Activated CD8-positive, alpha-beta memory T cell treated with anti-CD3 and anti-CD28 coated beads, Interleukin-2, amount 50 U/mL, for 4 hours (primary cell): Measurements from ENCODE around the gene AFMID.
"Not testable (repeated sequence)": the region's sequence is repeated elsewhere in the genome, so short reads cannot be mapped to it uniquely, and the experiment has no call there.

Experiments
- DNase-seq: peaks from one replicate; pipeline ENCODE4 v3.0.0-alpha.2; 2020

Gene AFMID

GRCh38 chr17:78224231-78225087 lies 37.3 kb downstream of the AFMID start:
- DNase-seq, result no peak

GRCh38 chr17:78225088-78225865 lies 38.1 kb downstream of the AFMID start:
- no peak for DNase-seq

DNA sequence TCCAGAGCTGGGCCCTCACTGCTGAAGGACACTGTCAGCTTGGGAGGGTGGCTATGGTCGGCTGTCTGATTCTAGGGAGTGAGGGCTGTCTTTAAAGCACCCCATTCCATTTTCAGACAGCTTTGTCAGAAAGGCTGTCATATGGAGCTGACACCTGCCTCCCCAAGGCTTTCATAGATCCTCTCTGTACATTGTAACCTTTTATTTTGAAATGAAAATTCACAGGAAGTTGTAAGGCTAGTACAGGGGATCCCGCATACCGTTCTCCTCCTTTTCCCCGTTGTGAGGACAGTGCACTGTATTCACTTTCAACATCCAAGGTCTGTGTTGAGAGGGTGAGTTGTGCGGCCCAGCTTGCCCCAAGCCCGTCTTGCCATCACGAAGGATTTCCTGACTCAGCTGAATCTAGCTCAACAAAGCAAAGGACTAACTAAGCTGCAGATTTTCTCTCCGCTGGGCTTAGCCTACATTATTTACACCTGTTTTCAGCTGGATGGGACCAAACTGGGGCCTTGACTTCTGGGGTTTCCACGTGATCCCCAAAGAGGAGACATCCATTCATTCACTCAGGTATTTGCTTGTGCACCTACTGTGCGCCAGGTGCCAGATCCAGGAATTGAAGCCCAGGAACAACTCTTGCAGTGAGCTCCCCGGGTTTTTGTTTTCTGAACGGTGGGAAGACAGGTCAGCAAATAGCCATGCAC lies 39.0 kb downstream of the AFMID start:
- DNase-seq, result no peak

- no peak for DNase-seq
These were observed 39.7 kb downstream of the AFMID start for GRCh38 chr17:78226759-78227454.

DNA sequence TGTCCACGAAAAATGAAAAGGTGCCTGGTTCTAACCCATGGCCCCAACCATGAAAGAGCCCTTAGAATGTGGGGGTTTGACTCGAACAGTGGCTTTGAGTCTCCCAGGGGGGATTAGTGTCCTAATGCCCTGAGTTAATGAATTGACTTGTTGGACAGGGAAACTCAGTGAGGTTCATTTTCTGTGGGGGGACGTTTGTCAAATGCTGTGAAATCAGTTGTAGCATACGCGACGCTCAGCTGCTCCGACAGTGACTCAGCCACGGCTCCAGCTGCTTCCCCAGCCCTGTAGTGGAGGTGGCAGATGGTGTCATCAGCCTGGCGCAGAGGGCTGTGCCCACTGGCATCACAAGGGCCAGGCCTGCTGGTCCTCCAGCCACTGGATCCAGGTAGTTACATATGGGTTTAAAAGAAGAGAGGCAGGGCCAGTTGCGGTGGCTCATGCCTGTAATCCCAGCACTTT lies 40.3 kb downstream of the AFMID start:
- DNase-seq, result no peak

DNA sequence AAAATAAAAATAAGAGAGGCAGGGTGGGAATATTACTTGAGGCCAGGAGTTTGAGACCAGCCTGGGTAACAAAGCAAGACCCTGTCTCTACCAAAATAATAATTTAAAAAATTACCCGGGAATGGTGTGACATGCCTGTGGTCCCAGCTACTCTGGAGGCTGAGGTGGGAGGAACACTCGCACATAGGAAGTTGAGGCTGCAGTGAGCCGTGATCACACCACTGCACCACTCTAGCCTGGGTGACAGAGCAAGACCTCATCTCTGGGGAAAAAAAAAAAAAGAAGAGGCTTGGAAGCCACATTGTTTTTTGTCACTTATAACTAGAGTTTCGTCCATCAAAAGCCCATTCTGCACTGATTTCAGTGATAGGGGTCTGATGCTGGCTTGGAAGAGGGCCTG lies 41.0 kb downstream of the AFMID start:
- no peak for DNase-seq

- no peak for DNase-seq
These were observed 43.2 kb downstream of the AFMID start for GRCh38 chr17:78230252-78230962.

DNA sequence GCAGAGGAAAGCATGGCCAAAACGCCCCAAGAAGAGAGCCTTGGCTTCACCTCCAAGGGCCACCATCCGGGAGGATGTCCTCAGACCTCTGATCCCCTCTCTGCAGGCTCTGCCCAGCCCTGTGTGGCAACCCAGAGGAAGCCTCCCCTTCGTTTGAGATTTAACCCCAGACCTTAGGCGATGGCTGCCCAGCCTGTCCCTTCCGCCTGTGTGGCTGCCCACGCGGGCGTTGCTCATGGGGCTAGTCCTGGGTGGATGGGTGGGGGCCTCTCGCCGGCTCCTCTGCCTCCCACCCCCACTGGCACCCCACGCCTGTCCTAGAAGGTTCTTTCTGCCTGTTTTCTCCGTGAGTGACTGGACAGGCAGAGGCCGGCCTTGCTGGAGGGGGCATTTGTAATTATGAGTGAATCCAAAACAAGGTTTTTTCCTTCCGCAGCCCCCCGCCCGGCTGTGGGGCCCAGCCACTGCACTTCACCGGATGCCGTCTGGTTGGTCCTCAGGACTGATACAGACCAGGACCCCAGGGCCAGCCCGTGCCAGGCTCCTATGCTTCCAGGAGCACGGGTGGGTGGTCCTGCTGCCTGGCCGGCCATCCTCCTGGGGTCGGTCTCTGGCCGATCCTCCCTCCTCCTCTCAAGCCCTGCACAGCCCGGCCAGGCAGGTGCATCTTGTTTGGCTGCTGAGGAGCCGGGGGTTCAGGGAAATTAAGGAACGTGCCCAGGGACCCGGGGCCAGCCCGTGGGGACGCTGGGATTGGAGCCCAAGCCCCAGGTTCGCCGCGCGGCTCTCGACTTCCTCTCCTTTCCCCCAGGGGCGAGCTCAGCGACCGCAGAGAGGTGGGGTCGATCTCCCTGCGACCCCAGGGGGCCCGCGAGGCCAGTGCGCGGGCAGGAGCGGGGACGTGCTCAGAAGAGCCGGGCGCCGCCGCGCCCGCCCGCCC lies 44.1 kb downstream of the AFMID start, which contains the start of gene TMEM235:
TSS of gene TMEM235 (plus strand) at position 636 of the 940 bp plus-strand sequence. CDS start 393 bp downstream, outside the sequence.
- DNase-seq, result no peak

- no peak for DNase-seq
These were observed 45.1 kb downstream of the AFMID start for GRCh38 chr17:78231991-78232858.

DNA sequence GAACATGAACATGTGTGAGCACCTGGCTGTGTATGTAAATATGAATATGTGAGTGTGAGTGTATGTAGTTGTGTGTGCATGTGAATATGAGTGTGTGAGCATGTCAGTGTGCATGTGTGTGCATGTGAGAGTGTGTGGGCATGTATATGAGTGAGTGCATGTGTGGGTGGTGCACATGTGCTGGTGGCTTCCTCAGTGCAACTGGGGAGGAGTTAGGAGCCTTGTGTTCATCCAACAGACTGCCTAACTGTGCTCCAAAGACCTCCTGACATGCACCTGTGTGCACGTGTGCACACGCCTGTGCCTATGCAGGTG lies 45.7 kb downstream of the AFMID start:
- DNase-seq, result no peak

DNA sequence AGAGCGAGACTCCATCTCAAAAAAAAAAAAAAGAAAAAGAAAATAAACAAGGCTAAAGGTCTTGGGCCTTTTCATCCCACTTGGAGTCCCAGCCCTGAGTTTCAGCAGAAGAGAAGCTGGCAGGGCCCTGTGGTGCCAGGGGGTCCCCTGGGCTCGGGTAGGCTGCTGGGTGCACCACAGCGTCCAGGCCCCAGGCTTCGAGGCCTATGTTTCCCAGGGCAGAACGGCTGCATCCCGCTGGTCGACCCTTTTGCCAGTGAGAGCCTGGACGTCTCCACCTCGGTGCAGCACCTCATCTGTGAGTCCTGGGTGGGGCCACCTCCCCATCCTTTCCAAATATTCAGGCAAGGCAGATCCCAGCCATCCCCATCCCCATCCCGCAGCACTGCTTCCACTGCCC lies 46.5 kb downstream of the AFMID start:
- DNase-seq, result no peak

GRCh38 chr17:78234261-78234865 lies 47.2 kb downstream of the AFMID start:
- DNase-seq, result no peak

GRCh38 chr17:78235022-78235421 lies 47.9 kb downstream of the AFMID start:
- not testable (repeated sequence) for DNase-seq

DNA sequence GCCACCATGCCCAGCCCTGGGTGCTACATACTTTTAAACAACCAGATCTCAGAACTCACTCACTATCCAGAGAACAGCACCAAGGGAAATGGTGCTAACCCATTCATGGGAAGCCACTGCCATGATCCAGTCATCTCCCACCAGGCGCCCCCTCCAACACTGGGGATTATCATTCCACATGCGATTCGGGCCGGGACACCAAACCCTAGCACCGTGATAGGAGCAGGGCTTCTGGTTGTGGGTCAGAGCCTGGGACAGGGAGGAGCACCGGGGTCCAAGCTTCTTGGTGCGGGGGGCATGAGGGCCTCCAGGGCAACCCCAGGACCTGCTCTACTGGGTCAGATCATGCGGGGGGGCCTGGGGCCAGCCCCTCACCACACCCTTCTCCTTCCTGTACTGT lies 48.7 kb downstream of the AFMID start:
- no peak for DNase-seq

- DNase-seq, result no peak
These were observed 49.4 kb downstream of the AFMID start for GRCh38 chr17:78236362-78237127.

- DNase-seq, result no peak
These were observed 50.3 kb downstream of the AFMID start for GRCh38 chr17:78237401-78238012.

- DNase-seq, result no peak
These were observed 51.8 kb downstream of the AFMID start for GRCh38 chr17:78238823-78239488.

- DNase-seq, result no peak
These were observed 52.3 kb downstream of the AFMID start for GRCh38 chr17:78239489-78239931.
